ENCODE measurements around the gene FEZF1. TPM values are rescaled to one million over a fixed set of nuclear protein-coding genes. Genes with fewer than 3 reads are reported as not detected.

FEZF1 gene
- total RNA-seq: not detected

DNA sequence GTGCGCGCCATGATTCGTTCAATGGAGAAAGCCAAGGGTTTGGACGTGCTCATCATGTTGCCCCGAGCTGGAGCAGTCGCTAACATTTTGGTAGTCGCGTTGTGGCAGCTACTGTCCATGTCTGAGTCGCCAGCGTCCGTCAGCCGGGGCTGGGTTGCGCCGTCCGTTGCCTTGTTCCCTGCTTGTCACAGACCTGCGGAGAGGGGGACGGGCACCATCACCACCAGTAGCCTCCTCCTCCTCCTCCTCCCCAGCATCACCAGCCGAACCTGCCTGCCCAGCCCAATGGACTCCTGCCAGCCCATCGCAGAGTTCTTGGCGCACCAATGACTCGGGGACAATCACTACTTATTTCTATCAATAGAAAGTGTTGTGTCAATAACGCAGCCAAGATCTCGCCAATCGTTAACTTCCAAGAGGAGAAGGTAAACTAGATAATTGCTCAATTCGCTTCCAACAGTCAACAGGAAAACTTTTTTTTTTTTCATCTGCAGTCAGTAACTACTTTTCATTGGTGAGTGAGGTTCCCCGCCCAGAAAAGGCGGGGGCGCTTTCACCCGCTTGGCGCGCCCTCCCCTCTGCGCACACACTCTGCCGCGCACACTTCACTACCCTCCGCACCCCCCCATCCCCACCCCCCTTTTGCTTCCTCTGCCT is at the start of gene FEZF1:
TSS of gene FEZF1 (minus strand) at position 432 of the 657 bp plus-strand sequence. CDS start at position 119, 313 bp downstream.
- DNase-seq (ENCODE audit: low spot score): no peak
- H3K36me3 ChIP-seq: no peaks in the 10 kb centered on the region
- no peaks in the 10 kb centered on the region for H3K9me3 ChIP-seq
- peaks cover 57 to 87% of the 10 kb centered on the region in 2 donors for H3K27me3 ChIP-seq
- H3K4me3 ChIP-seq: peak within 1 kb of the TSS in 1 of 2 donors; percentile 34
- TF ChIP-seq, protein P1, sequence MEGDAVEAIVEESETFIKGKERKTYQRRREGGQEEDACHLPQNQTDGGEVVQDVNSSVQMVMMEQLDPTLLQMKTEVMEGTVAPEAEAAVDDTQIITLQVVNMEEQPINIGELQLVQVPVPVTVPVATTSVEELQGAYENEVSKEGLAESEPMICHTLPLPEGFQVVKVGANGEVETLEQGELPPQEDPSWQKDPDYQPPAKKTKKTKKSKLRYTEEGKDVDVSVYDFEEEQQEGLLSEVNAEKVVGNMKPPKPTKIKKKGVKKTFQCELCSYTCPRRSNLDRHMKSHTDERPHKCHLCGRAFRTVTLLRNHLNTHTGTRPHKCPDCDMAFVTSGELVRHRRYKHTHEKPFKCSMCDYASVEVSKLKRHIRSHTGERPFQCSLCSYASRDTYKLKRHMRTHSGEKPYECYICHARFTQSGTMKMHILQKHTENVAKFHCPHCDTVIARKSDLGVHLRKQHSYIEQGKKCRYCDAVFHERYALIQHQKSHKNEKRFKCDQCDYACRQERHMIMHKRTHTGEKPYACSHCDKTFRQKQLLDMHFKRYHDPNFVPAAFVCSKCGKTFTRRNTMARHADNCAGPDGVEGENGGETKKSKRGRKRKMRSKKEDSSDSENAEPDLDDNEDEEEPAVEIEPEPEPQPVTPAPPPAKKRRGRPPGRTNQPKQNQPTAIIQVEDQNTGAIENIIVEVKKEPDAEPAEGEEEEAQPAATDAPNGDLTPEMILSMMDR (IDR thresholded peaks at IDR 0.05): no peak
- H3K4me1 ChIP-seq: peaks cover 0 to 48% of the 10 kb centered on the region in 2 donors
- no peak within 1 kb of the TSS for H3K27ac ChIP-seq

DNA sequence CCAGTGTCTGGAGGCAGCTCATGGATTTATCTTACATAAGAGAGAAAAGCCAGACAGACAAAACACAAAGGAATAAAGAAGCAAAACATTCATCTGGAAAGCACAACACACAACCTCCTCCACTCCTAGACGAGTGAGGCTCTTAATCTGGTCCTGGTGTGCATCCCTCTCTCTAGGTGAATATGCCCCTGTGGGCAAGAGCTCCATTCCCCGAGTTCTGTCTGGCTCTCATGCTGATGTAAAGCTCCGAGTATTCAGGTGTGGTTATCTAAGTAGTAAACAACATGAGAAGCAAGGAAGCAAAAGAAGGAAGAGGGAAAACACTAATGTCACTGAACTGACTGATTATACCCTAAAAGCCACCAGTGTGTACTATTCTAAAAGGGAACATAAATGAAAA is 47.9 kb upstream of the FEZF1 start:
- H3K4me1 ChIP-seq: no peaks in the 10 kb centered on the region
- no peak for DNase-seq (ENCODE audit: low spot score)
- no peaks in the 10 kb centered on the region for H3K27me3 ChIP-seq
- no peaks in the 10 kb centered on the region for H3K9me3 ChIP-seq
- H3K36me3 ChIP-seq: no peaks in the 10 kb centered on the region
- H3K4me3 ChIP-seq: no peak overlapping the region
- TF ChIP-seq, protein P1 (IDR thresholded peaks at IDR 0.05): no peak
- no peak overlapping the region for H3K27ac ChIP-seq

DNA sequence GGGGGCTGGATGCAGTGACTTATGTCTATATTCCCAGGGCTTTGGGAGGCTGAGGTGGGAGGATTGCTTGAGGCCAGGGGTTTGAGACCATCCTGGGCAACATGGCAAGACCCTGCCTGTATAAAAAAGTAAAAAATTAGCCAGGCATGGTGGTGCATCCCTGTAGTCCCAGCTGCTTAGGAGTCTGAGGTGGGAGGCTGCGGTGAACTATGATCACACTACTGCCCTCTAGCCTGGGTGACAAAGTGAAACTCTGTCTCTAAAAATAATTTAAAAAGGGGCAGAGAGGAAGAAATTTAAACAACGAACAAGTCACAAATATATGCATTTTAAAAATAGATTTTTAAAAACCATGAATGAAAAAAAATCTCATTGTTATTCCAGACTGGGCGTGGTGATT is 46.2 kb upstream of the FEZF1 start:
- Histone ChIP-seq H3K4me1 (no peaks in the 10 kb centered on the region), H3K27me3 (no peaks in the 10 kb centered on the region), H3K27ac (no peak overlapping the region), H3K4me3 (no peak overlapping the region), H3K36me3 (no peaks in the 10 kb centered on the region), H3K9me3 (no peaks in the 10 kb centered on the region)
- DNase-seq (ENCODE audit: low spot score): no peak
- TF ChIP-seq, protein P1 (IDR thresholded peaks at IDR 0.05): no peak

DNA sequence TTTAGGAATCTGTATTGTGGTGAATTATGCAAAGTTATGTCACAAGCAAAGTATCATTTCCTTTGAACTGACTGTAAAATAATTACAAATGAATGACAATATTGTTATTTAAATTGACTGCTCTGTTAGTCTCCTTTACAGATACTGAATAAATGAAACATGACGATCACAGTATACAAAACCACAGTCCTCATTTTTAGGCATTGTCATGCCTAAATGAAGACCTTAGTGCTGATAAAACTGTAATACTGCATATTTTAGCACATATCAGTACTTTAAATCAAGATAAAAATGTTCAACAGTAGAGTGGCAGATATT is 39.7 kb upstream of the FEZF1 start:
- DNase-seq (ENCODE audit: low spot score): no peak
- Histone ChIP-seq H3K4me3 (no peak overlapping the region), H3K27me3 (no peaks in the 10 kb centered on the region), H3K36me3 (no peaks in the 10 kb centered on the region), H3K4me1 (no peaks in the 10 kb centered on the region), H3K9me3 (no peaks in the 10 kb centered on the region), H3K27ac (no peak overlapping the region)
- TF ChIP-seq, protein P1 (IDR thresholded peaks at IDR 0.05): no peak

DNA sequence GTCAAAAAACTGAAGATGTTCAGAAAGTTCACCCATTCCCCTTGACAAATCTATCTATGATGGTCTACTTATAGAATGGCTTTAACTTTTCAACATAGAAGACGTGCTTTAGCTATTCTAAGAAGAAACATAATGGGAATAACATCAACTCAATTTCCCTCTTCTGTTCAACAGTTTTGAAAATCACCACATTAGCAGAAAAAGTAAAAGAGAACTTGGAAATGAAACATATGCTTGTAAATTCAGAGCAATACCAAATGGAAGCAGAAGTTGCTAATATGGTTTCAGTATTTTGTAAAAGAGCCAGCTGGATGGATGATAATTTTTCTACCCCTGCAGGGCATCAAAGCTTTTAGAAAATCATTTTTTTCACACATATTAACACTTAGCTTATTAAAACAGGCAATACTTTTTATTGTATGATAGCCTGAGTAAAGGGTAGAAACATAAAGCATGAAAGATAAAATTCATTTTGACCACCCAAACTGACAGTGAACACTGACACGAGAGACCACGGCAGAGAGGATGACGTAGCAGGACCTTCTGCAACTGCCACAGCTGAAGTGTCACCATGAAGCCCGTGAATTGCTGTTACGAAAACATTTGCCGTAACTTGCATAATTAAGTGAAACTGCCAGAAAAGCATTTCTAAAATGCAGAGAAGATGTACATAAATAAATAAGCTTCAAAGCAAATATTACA is 39.2 kb upstream of the FEZF1 start:
- Histone ChIP-seq H3K27me3 (no peaks in the 10 kb centered on the region), H3K9me3 (no peaks in the 10 kb centered on the region), H3K36me3 (no peaks in the 10 kb centered on the region), H3K27ac (no peak overlapping the region), H3K4me1 (no peaks in the 10 kb centered on the region), H3K4me3 (no peak overlapping the region)
- no peak for DNase-seq (ENCODE audit: low spot score)
- TF ChIP-seq, protein P1 (IDR thresholded peaks at IDR 0.05): no peak

All from right atrium auricular region (tissue), 2 donors.